BLaER1 treated with 17β-estradiol and CSF1 and Interleukin-3, amounts not matched to agents 10 nM and 100 nM (cell line): ENCODE data around the gene ABCG2.
A peak's percentile ranks its signal among the peaks of the same experiment; 100 is the strongest.
"Not testable (repeated sequence)": the region's sequence is repeated elsewhere in the genome, so short reads cannot be mapped to it uniquely, and the experiment has no call there.

Experiments used
- H3K27ac ChIP-seq, 11 experiments: shearing (Covaris generic); formaldehyde crosslinking; 2 replicates each; pipeline ENCODE4 v1.8.1; 2022
- H3K27me3 ChIP-seq, 11 experiments: shearing (Covaris generic); formaldehyde crosslinking; 2 replicates each; pipeline ENCODE4 v1.8.1; 2022
- H3K36me3 ChIP-seq, 11 experiments: shearing (Covaris generic); formaldehyde crosslinking; 2 replicates each; pipeline ENCODE4 v1.8.1; 2022
- H3K4me1 ChIP-seq, 10 experiments: shearing (Covaris generic); formaldehyde crosslinking; 2 replicates each; pipeline ENCODE4 v1.8.1; 2022
- H3K4me2 ChIP-seq, 11 experiments: shearing (Covaris generic); formaldehyde crosslinking; 2 replicates each; pipeline ENCODE4 v1.8.1; 2022
- H3K4me3 ChIP-seq, 10 experiments: shearing (Covaris generic); formaldehyde crosslinking; 2 replicates each; pipeline ENCODE4 v1.8.1; 2022
- H3K9ac ChIP-seq, 11 experiments: shearing (Covaris generic); formaldehyde crosslinking; 2 replicates each; pipeline ENCODE4 v1.8.1; 2022
- H3K9me3 ChIP-seq, 11 experiments: shearing (Covaris generic); formaldehyde crosslinking; replicated peaks in 1 of 11; 2 replicates each; pipeline ENCODE4 v1.8.1; 2022
- H4K20me1 ChIP-seq, 11 experiments: shearing (Covaris generic); formaldehyde crosslinking; 2 replicates each; pipeline ENCODE4 v1.8.1; 2022
- Cebpa-rat ChIP-seq, 11 experiments: shearing (Covaris generic); IDR thresholded peaks; 2 replicates each; pipeline ENCODE4 v1.8.1; 2022

ABCG2 gene

GRCh38 chr4:88177983-88178625 is 19.7 kb upstream of the ABCG2 start:
- H3K27me3 ChIP-seq = no peaks in the 10 kb centered on the region
- no peak overlapping the region for H3K4me3 ChIP-seq
- H3K9ac ChIP-seq = no peak overlapping the region
- TF ChIP-seq Cebpa-rat (IDR thresholded peaks at IDR 0.05) = no peak
- H3K36me3 ChIP-seq = no peaks in the 10 kb centered on the region
- peaks cover 0 to 33% (median 14%) of the 10 kb centered on the region in 11 experiments; a peak in 16 of 22 replicates for H3K9me3 ChIP-seq
- peak overlapping the region in 6 of 11 experiments; percentile 6 to 49 (median 24); a peak in 6 of 22 replicates for H3K27ac ChIP-seq
- H3K4me2 ChIP-seq = peak overlapping the region in 5 of 11 experiments; percentile 7 to 58 (median 34); a peak in 9 of 22 replicates
- H3K4me1 ChIP-seq = peaks cover 0 to 17% (median 5%) of the 10 kb centered on the region in 10 experiments; a peak in 9 of 20 replicates
- H4K20me1 ChIP-seq = no peaks in the 10 kb centered on the region

- TF ChIP-seq Cebpa-rat (IDR thresholded peaks at IDR 0.05) = no peak
- Histone ChIP-seq H3K27me3 (no peaks in the 10 kb centered on the region), H3K4me2 (no peak overlapping the region), H3K9ac (no peak overlapping the region), H3K4me1 (peaks cover 0 to 7% (median 2%) of the 10 kb centered on the region in 10 experiments; a peak in 9 of 20 replicates), H3K4me3 (no peak overlapping the region), H3K9me3 (peaks cover 0 to 6% (median 0%) of the 10 kb centered on the region in 11 experiments; a peak in 2 of 22 replicates), H4K20me1 (no peaks in the 10 kb centered on the region), H3K36me3 (no peaks in the 10 kb centered on the region), H3K27ac (no peak overlapping the region)
Observed at GRCh38 chr4:88172987-88173386, 14.5 kb upstream of the ABCG2 start.

GRCh38 chr4:88171206-88171605 is 12.8 kb upstream of the ABCG2 start:
- Histone ChIP-seq H3K36me3 (no peaks in the 10 kb centered on the region), H3K4me1 (no peaks in the 10 kb centered on the region), H3K9me3 (no peaks in the 10 kb centered on the region), H3K4me3 (no peak overlapping the region), H3K27ac (no peak overlapping the region), H4K20me1 (no peaks in the 10 kb centered on the region), H3K27me3 (no peaks in the 10 kb centered on the region), H3K9ac (no peak overlapping the region), H3K4me2 (no peak overlapping the region)
- TF ChIP-seq Cebpa-rat (IDR thresholded peaks at IDR 0.05) = no peak

- Histone ChIP-seq H3K27me3 (no peaks in the 10 kb centered on the region), H4K20me1 (no peaks in the 10 kb centered on the region), H3K9ac (no peak overlapping the region), H3K36me3 (no peaks in the 10 kb centered on the region), H3K4me1 (no peaks in the 10 kb centered on the region), H3K4me2 (no peak overlapping the region), H3K9me3 (peaks cover 5 to 13% (median 10%) of the 10 kb centered on the region in 11 experiments), H3K27ac (no peak overlapping the region), H3K4me3 (no peak overlapping the region)
- no peak for TF ChIP-seq Cebpa-rat (IDR thresholded peaks at IDR 0.05)
Observed at GRCh38 chr4:88169298-88169697, 10.9 kb upstream of the ABCG2 start.

- Histone ChIP-seq H3K27ac (no peak overlapping the region), H3K36me3 (no peaks in the 10 kb centered on the region), H3K9ac (no peak overlapping the region), H3K4me3 (no peak overlapping the region), H3K9me3 (peaks cover 15 to 27% (median 20%) of the 10 kb centered on the region in 11 experiments), H4K20me1 (no peaks in the 10 kb centered on the region), H3K27me3 (no peaks in the 10 kb centered on the region), H3K4me2 (0 out of 22 replicates have a peak overlapping the region, but pooled peaks of 1 of the 11 experiments have one; percentile 14), H3K4me1 (no peaks in the 10 kb centered on the region)
- TF ChIP-seq Cebpa-rat (IDR thresholded peaks at IDR 0.05) = no peak
Observed at GRCh38 chr4:88166608-88167007, 8.2 kb upstream of the ABCG2 start.

GRCh38 chr4:88163336-88163735 is 4.9 kb upstream of the ABCG2 start:
- Histone ChIP-seq H3K9me3 (peaks cover 15 to 27% (median 20%) of the 10 kb centered on the region in 11 experiments), H3K27ac (no peak overlapping the region), H4K20me1 (no peaks in the 10 kb centered on the region), H3K27me3 (peaks cover 13 to 19% (median 17%) of the 10 kb centered on the region in 11 experiments), H3K4me1 (peaks cover 0 to 10% (median 7%) of the 10 kb centered on the region in 10 experiments; a peak in 6 of 20 replicates), H3K36me3 (no peaks in the 10 kb centered on the region), H3K9ac (no peak overlapping the region), H3K4me3 (no peak overlapping the region), H3K4me2 (no peak overlapping the region)
- no peak for TF ChIP-seq Cebpa-rat (IDR thresholded peaks at IDR 0.05)

- H3K27ac ChIP-seq = no peak overlapping the region
- H3K27me3 ChIP-seq = peaks cover 20 to 26% (median 24%) of the 10 kb centered on the region in 11 experiments
- peaks cover 15 to 27% (median 20%) of the 10 kb centered on the region in 11 experiments for H3K9me3 ChIP-seq
- no peaks in the 10 kb centered on the region for H4K20me1 ChIP-seq
- no peaks in the 10 kb centered on the region for H3K36me3 ChIP-seq
- no peak overlapping the region for H3K4me3 ChIP-seq
- H3K4me1 ChIP-seq = peaks cover 0 to 15% (median 11%) of the 10 kb centered on the region in 10 experiments; a peak in 7 of 20 replicates
- TF ChIP-seq Cebpa-rat (IDR thresholded peaks at IDR 0.05) = no peak
- no peak overlapping the region for H3K9ac ChIP-seq
- H3K4me2 ChIP-seq = no peak overlapping the region
Observed at GRCh38 chr4:88162626-88163025, 4.2 kb upstream of the ABCG2 start.

- Histone ChIP-seq H3K4me3 (peak overlapping the region; percentile 61 to 81 (median 70)), H3K9ac (peak overlapping the region in 10 of 11 experiments; percentile 61 to 80 (median 70); a peak in 18 of 22 replicates), H3K4me1 (peaks cover 0 to 15% (median 11%) of the 10 kb centered on the region in 10 experiments; a peak in 7 of 20 replicates), H3K27me3 (peaks cover 21 to 37% (median 27%) of the 10 kb centered on the region in 11 experiments), H4K20me1 (no peaks in the 10 kb centered on the region), H3K36me3 (no peaks in the 10 kb centered on the region), H3K4me2 (peak overlapping the region; percentile 77 to 99 (median 97)), H3K9me3 (peaks cover 4 to 17% (median 10%) of the 10 kb centered on the region in 11 experiments), H3K27ac (no peak overlapping the region; a peak in 2 of 22 replicates)
- TF ChIP-seq Cebpa-rat (IDR thresholded peaks at IDR 0.05) = no peak
Observed at GRCh38 chr4:88159229-88159725, 838 bp upstream of the ABCG2 start.

GRCh38 chr4:88158038-88158488 is 376 bp downstream of the ABCG2 start:
- Histone ChIP-seq H3K4me2 (peak overlapping the region; percentile 77 to 99 (median 97)), H3K9ac (peak overlapping the region in 8 of 11 experiments; percentile 41 to 80 (median 71); a peak in 14 of 22 replicates), H3K27ac (no peak overlapping the region)

GRCh38 chr4:88152331-88152730 is 6.1 kb downstream of the ABCG2 start:
- not testable (repeated sequence) for H3K36me3 ChIP-seq, H4K20me1 ChIP-seq, H3K4me3 ChIP-seq, H3K4me2 ChIP-seq, H3K27me3 ChIP-seq, H3K27ac ChIP-seq, H3K9me3 ChIP-seq, H3K9ac ChIP-seq, H3K4me1 ChIP-seq

More at GRCh38 chr4:88158038-88158488, 376 bp downstream of the ABCG2 start:
- peaks cover 21 to 37% (median 27%) of the 10 kb centered on the region in 11 experiments for H3K27me3 ChIP-seq
- peak overlapping the region; percentile 61 to 81 (median 70) for H3K4me3 ChIP-seq
- H3K9me3 ChIP-seq = peaks cover 0 to 5% (median 0%) of the 10 kb centered on the region in 11 experiments; a peak in 3 of 22 replicates
- H3K36me3 ChIP-seq = no peaks in the 10 kb centered on the region
- TF ChIP-seq Cebpa-rat (IDR thresholded peaks at IDR 0.05) = no peak
- H4K20me1 ChIP-seq = no peaks in the 10 kb centered on the region
- peaks cover 0 to 15% (median 11%) of the 10 kb centered on the region in 10 experiments; a peak in 7 of 20 replicates for H3K4me1 ChIP-seq
